H9 (cell line): ENCODE data around the gene TBL3. TPM values are rescaled to one million over a fixed set of nuclear protein-coding genes. Genes with fewer than 3 reads are reported as not detected.

Experiments used
- DNase-seq: peaks from one replicate; pipeline ENCODE4 v3.0.0-alpha.2; 2017
- H2AFZ ChIP-seq: one replicate; pipeline ENCODE4 v1.6.1; 2013; ENCODE audit warnings: mild to moderate bottlenecking, low read length, control low read depth, moderate library complexity
- H2AK5ac ChIP-seq: 2 replicates; pipeline ENCODE4 v1.6.1; 2013; ENCODE audit warnings: low read length, control low read depth, mixed read lengths; ENCODE audit not compliant: insufficient read length
- H2BK120ac ChIP-seq: one replicate; pipeline ENCODE4 v1.6.1; 2013; ENCODE audit warnings: low read depth, mild to moderate bottlenecking, low read length, control low read depth, inconsistent platforms; ENCODE audit not compliant: poor library complexity, severe bottlenecking
- H2BK12ac ChIP-seq: 2 replicates; pipeline ENCODE4 v1.6.1; 2013; ENCODE audit warnings: low read length, control low read depth, mixed read lengths, low read depth; ENCODE audit not compliant: insufficient read length
- H2BK15ac ChIP-seq: 2 replicates; pipeline ENCODE4 v1.6.1; 2013; ENCODE audit warnings: low read depth, low read length, control low read depth
- H2BK20ac ChIP-seq: one replicate; pipeline ENCODE4 v1.6.1; 2013; ENCODE audit warnings: low read depth, mild to moderate bottlenecking, low read length, control low read depth, inconsistent platforms; ENCODE audit not compliant: poor library complexity, severe bottlenecking
- H2BK5ac ChIP-seq: 2 replicates; pipeline ENCODE4 v1.6.1; 2013; ENCODE audit warnings: low read length, control low read depth, mixed read lengths; ENCODE audit not compliant: insufficient read length
- H3K14ac ChIP-seq: 2 replicates; pipeline ENCODE4 v1.6.1; 2013; ENCODE audit warnings: low read length, control low read depth; ENCODE audit not compliant: insufficient read depth
- H3K18ac ChIP-seq: 2 replicates; pipeline ENCODE4 v1.6.1; 2013; ENCODE audit warnings: low read depth, mild to moderate bottlenecking, mixed read lengths, low read length, control low read depth; ENCODE audit not compliant: insufficient read length
- H3K23ac ChIP-seq: 2 replicates; pipeline ENCODE4 v1.6.1; 2013; ENCODE audit warnings: low read length, control low read depth, mixed read lengths, low read depth; ENCODE audit not compliant: insufficient read length
- H3K23me2 ChIP-seq: 2 replicates; pipeline ENCODE4 v1.6.1; 2013; ENCODE audit warnings: low read depth, mild to moderate bottlenecking, mixed read lengths, low read length, control low read depth; ENCODE audit not compliant: insufficient read length, poor library complexity, severe bottlenecking
- H3K27ac ChIP-seq: 2 replicates; pipeline ENCODE4 v1.5.1; 2013; ENCODE audit warnings: low read length, control low read depth, mixed read lengths, low read depth; ENCODE audit not compliant: insufficient read length
- H3K27me3 ChIP-seq: 2 replicates; pipeline ENCODE4 v1.6.1; 2013; ENCODE audit warnings: low read length, control low read depth, inconsistent platforms; ENCODE audit not compliant: insufficient read depth
- H3K4ac ChIP-seq: 2 replicates; pipeline ENCODE4 v1.6.1; 2013; ENCODE audit warnings: low read depth, mild to moderate bottlenecking, control low read depth, inconsistent platforms, low read length, moderate library complexity
- H3K4me1 ChIP-seq: 2 replicates; pipeline ENCODE4 v1.6.1; 2013; ENCODE audit warnings: low read length, control low read depth, inconsistent platforms; ENCODE audit not compliant: insufficient read depth
- H3K4me2 ChIP-seq: 2 replicates; pipeline ENCODE4 v1.6.1; 2013; ENCODE audit warnings: low read length, control low read depth, mixed read lengths; ENCODE audit not compliant: insufficient read length, insufficient read depth
- H3K56ac ChIP-seq: 2 replicates; pipeline ENCODE4 v1.6.1; 2013; ENCODE audit warnings: low read depth, mild to moderate bottlenecking, mixed read lengths, low read length, control low read depth; ENCODE audit not compliant: insufficient read length
- H3K79me1 ChIP-seq: 2 replicates; pipeline ENCODE4 v1.6.1; 2013; ENCODE audit warnings: low read depth, mild to moderate bottlenecking, moderate library complexity, low read length, control low read depth, inconsistent platforms; ENCODE audit not compliant: insufficient read depth, poor library complexity, severe bottlenecking
- H3K79me2 ChIP-seq: 2 replicates; pipeline ENCODE4 v1.6.1; 2013; ENCODE audit warnings: low read length, control low read depth, inconsistent platforms; ENCODE audit not compliant: insufficient read depth
- H3K9ac ChIP-seq: 2 replicates; pipeline ENCODE4 v1.6.1; 2013; ENCODE audit warnings: low read length, control low read depth, mixed read lengths; ENCODE audit not compliant: insufficient read length; ENCODE audit errors: extremely low read depth
- H3K9me3 ChIP-seq: one replicate; pipeline ENCODE4 v1.6.1; 2013; ENCODE audit warnings: low read depth, low read length, inconsistent platforms; ENCODE audit not compliant: control insufficient read depth
- H3T11ph ChIP-seq: one replicate; pipeline ENCODE4 v1.6.1; 2013; ENCODE audit warnings: mild to moderate bottlenecking, low read length, control low read depth, inconsistent platforms
- H4K20me1 ChIP-seq: one replicate; pipeline ENCODE4 v1.6.1; 2013; ENCODE audit not compliant: control insufficient read depth, insufficient read length, insufficient read depth
- H4K5ac ChIP-seq: 2 replicates; pipeline ENCODE4 v1.6.1; 2013; ENCODE audit warnings: low read depth, mild to moderate bottlenecking, mixed read lengths, low read length, control low read depth; ENCODE audit not compliant: insufficient read length
- H4K8ac ChIP-seq: replicated peaks from 2 replicates; pipeline ENCODE4 v1.6.1; 2013; ENCODE audit warnings: low read length, control low read depth, mixed read lengths, low read depth; ENCODE audit not compliant: insufficient read length
- H4K91ac ChIP-seq: 2 replicates; pipeline ENCODE4 v1.6.1; 2013; ENCODE audit warnings: low read depth, mild to moderate bottlenecking, moderate library complexity, mixed read lengths, low read length, control low read depth; ENCODE audit not compliant: insufficient read length
- H3K27ac Mint-ChIP-seq, 3 experiments: 2 replicates in 2 of 3; 3 replicates in 1 of 3; pipeline ENCODE4 v1.8.0; 2020 to 2021; ENCODE audit warnings: mixed read lengths in 3 of 3, mild to moderate bottlenecking in 1 of 3, moderate library complexity in 1 of 3
- H3K27me3 Mint-ChIP-seq: 2 replicates; pipeline ENCODE4 v1.8.0; 2021; ENCODE audit warnings: low read depth, mild to moderate bottlenecking, moderate library complexity, mixed read lengths
- H3K36me3 Mint-ChIP-seq, 3 experiments: 2 replicates in 2 of 3; 3 replicates in 1 of 3; pipeline ENCODE4 v1.8.0; 2020 to 2021; ENCODE audit warnings: low read depth in 3 of 3, mixed read lengths in 3 of 3; ENCODE audit not compliant: insufficient read depth in 1 of 3
- H3K4me1 Mint-ChIP-seq, 2 experiments: 2 replicates each; pipeline ENCODE4 v1.8.0; 2020; ENCODE audit warnings: mixed read lengths in 2 of 2
- H3K4me3 Mint-ChIP-seq, 2 experiments: 2 replicates in 1 of 2; 3 replicates in 1 of 2; pipeline ENCODE4 v1.8.0; 2020 to 2021; ENCODE audit warnings: mild to moderate bottlenecking in 2 of 2, mixed read lengths in 2 of 2, moderate library complexity in 1 of 2
- H3K9me3 Mint-ChIP-seq, 2 experiments: 2 replicates in 1 of 2; 3 replicates in 1 of 2; pipeline ENCODE4 v1.8.0; 2020; ENCODE audit warnings: mild to moderate bottlenecking in 2 of 2, mixed read lengths in 2 of 2, moderate library complexity in 1 of 2
- CTCF ChIP-seq: fragments of 200-600 bp; sonication (generic); conservative IDR thresholded peaks from 3 replicates; pipeline ENCODE4 v1.8.0; 2021; ENCODE audit warnings: antibody characterized with exemption, mild to moderate bottlenecking
- WGBS: extraction: QIAGEN DNeasy Blood & Tissue Kit; methylation state at CpG from one replicate; pipeline ENCODE4 v1.1.7; 2013; ENCODE audit warnings: missing lambda C conversion rate, low lambda C conversion rate, mixed read lengths; ENCODE audit not compliant: insufficient read length; ENCODE audit errors: extremely low coverage; 5-methylcytosine and 5-hydroxymethylcytosine counted together
- total RNA-seq: library from RNA; stranded (reverse); gene quantifications from 2 replicates; pipeline ENCODE4 v1.2.1, GENCODE V29; 2021

The TBL3 gene
- total RNA-seq, 1 experiment from 2014 or later: 54.0 TPM

GRCh38 chr16:1936945-1937479, 34.8 kb upstream of the TBL3 start:
- no peak overlapping the region for H2BK20ac ChIP-seq
- no peak overlapping the region for H3K18ac ChIP-seq
- H2BK120ac ChIP-seq: no peak overlapping the region
- H3K4me1 ChIP-seq: 0 out of 2 replicates have a peak, but pooled peaks cover under 1% of the 10 kb centered on the region
- peaks cover 10 to 28% (median 17%) of the 10 kb centered on the region in 3 experiments; a peak in 6 of 7 replicates for H3K36me3 Mint-ChIP-seq
- peaks cover 2% of the 10 kb centered on the region; the same call in 1 of the 2 replicates for H3K27me3 Mint-ChIP-seq
- H3K27me3 ChIP-seq: no peaks in the 10 kb centered on the region
- no CpG with 5 or more reads among the region's 11 CpGs for WGBS
- no peak overlapping the region for H2AK5ac ChIP-seq
- no peak overlapping the region for H3K4me2 ChIP-seq
- peaks cover 5 to 12% of the 10 kb centered on the region in 2 experiments for H3K4me1 Mint-ChIP-seq
- no peak overlapping the region; a peak in 1 of 7 replicates for H3K27ac Mint-ChIP-seq
- no peaks in the 10 kb centered on the region for H3K23me2 ChIP-seq
- H3K56ac ChIP-seq: no peak overlapping the region
- H3K9ac ChIP-seq: no peak overlapping the region
- no peak overlapping the region for H3T11ph ChIP-seq
- H3K4me3 Mint-ChIP-seq: no peak overlapping the region
- no peaks in the 10 kb centered on the region for H3K9me3 ChIP-seq
- no peak for TF ChIP-seq CTCF
- H4K8ac ChIP-seq: no peak overlapping the region
- no peak overlapping the region for H3K23ac ChIP-seq
- no peak overlapping the region for H3K4ac ChIP-seq
- no peak overlapping the region for H3K14ac ChIP-seq
- no peaks in the 10 kb centered on the region for H3K79me1 ChIP-seq
- no peak overlapping the region for H3K27ac ChIP-seq
- DNase-seq: no peak
- no peak overlapping the region for H2BK5ac ChIP-seq
- no peak overlapping the region for H2BK15ac ChIP-seq
- H4K5ac ChIP-seq: no peak overlapping the region
- H4K91ac ChIP-seq: no peak overlapping the region
- H2AFZ ChIP-seq: no peak overlapping the region
- no peaks in the 10 kb centered on the region for H3K9me3 Mint-ChIP-seq
- H3K79me2 ChIP-seq: no peaks in the 10 kb centered on the region
- H2BK12ac ChIP-seq: no peak overlapping the region
- no peaks in the 10 kb centered on the region for H4K20me1 ChIP-seq
